Left ventricle myocardium inferior (tissue), 1 donor: ENCODE data around the gene HCAR2. TPM values are rescaled to one million over a fixed set of nuclear protein-coding genes. Genes with fewer than 3 reads are reported as not detected.
A peak's percentile ranks its signal among the peaks of the same experiment; 100 is the strongest.

Experiments
- DNase-seq: peaks from one replicate; pipeline ENCODE4 v3.0.0-alpha.2; 2020
- H3K27ac ChIP-seq: fragments of 200-600 bp; replicated peaks from 2 replicates; pipeline ENCODE4 v1.8.0; 2021
- H3K27me3 ChIP-seq: fragments of 200-600 bp; 2 replicates; pipeline ENCODE4 v1.8.0; 2021; ENCODE audit warnings: low read depth
- H3K36me3 ChIP-seq: fragments of 200-600 bp; 2 replicates; pipeline ENCODE4 v1.8.0; 2021
- H3K4me1 ChIP-seq: fragments of 200-600 bp; 2 replicates; pipeline ENCODE4 v1.8.0; 2021
- H3K4me3 ChIP-seq: fragments of 200-600 bp; 2 replicates; pipeline ENCODE4 v1.8.0; 2021; ENCODE audit warnings: mild to moderate bottlenecking, moderate library complexity
- H3K9me3 ChIP-seq: fragments of 200-600 bp; replicated peaks from 2 replicates; pipeline ENCODE4 v1.8.0; 2021
- CTCF ChIP-seq: fragments of 200-600 bp; IDR thresholded peaks from 2 replicates; pipeline ENCODE4 v1.8.0; 2021; ENCODE audit warnings: antibody characterized with exemption, mild to moderate bottlenecking, borderline replicate concordance
- intact Hi-C: fragments of 100-400 bp; cut with micrococcal nuclease; formaldehyde crosslinking; loops from one replicate; pipeline ENCODE4 v1.11.0; 2022
- total RNA-seq: library from RNA; stranded (reverse); fragmentation: NEBNext Ultra II Directional; extraction: Animal tissue kit (Norgen Biotek cat#: 25700); gene quantifications from one replicate; pipeline ENCODE4 v1.2.1, GENCODE V29; 2021
- donor health status: DM: no; HTN: yes; CAD: no; lungs with severe emphysema.

The HCAR2 gene
- total RNA-seq, 1 donor from 2014 or later, result 0.14 TPM

- TF ChIP-seq CTCF, result no peak
- H3K4me3 ChIP-seq, result peak within 1 kb of the TSS; percentile 51
- H3K36me3 ChIP-seq, result no peaks in the 10 kb centered on the region
- peaks cover 22% of the 10 kb centered on the region for H3K27me3 ChIP-seq
- DNase-seq, result no peak
- no peaks in the 10 kb centered on the region for H3K4me1 ChIP-seq
- H3K27ac ChIP-seq, result no peak within 1 kb of the TSS
- H3K9me3 ChIP-seq, result no peaks in the 10 kb centered on the region
- intact Hi-C loops, result no loop called here
Observed at GRCh38 chr12:122730215-122731014, 27.3 kb upstream of the HCAR2 start, which contains the start of gene HCAR1. HCAR1 (minus strand) TSS chr12:122730844; CDS start chr12:122730339, 505 bp downstream.

- Histone ChIP-seq H3K27me3 (peaks cover 22% of the 10 kb centered on the region), H3K4me3 (peak overlapping the region; percentile 51), H3K9me3 (no peaks in the 10 kb centered on the region), H3K36me3 (no peaks in the 10 kb centered on the region), H3K27ac (no peak overlapping the region), H3K4me1 (no peaks in the 10 kb centered on the region)
- DNase-seq, result no peak
- intact Hi-C loops, result no loop called here
- TF ChIP-seq CTCF, result no peak
Observed at GRCh38 chr12:122729583-122730214, 26.5 kb upstream of the HCAR2 start.

- intact Hi-C loops, result no loop called here
- H3K4me1 ChIP-seq, result no peaks in the 10 kb centered on the region
- no peaks in the 10 kb centered on the region for H3K36me3 ChIP-seq
- H3K27me3 ChIP-seq, result peaks cover 18% of the 10 kb centered on the region
- no peak for DNase-seq
- H3K4me3 ChIP-seq, result no peak overlapping the region
- no peak overlapping the region for H3K27ac ChIP-seq
- no peaks in the 10 kb centered on the region for H3K9me3 ChIP-seq
- TF ChIP-seq CTCF, result no peak
Observed at GRCh38 chr12:122726080-122726558, 23.0 kb upstream of the HCAR2 start.

GRCh38 chr12:122725452-122726079, 22.4 kb upstream of the HCAR2 start:
- Histone ChIP-seq H3K9me3 (no peaks in the 10 kb centered on the region), H3K4me1 (no peaks in the 10 kb centered on the region), H3K27me3 (peaks cover 12% of the 10 kb centered on the region), H3K4me3 (no peak overlapping the region), H3K36me3 (no peaks in the 10 kb centered on the region), H3K27ac (no peak overlapping the region)
- DNase-seq, result no peak
- intact Hi-C loops, result no loop called here
- TF ChIP-seq CTCF, result no peak

- no peak for TF ChIP-seq CTCF
- Histone ChIP-seq H3K36me3 (no peaks in the 10 kb centered on the region), H3K9me3 (no peaks in the 10 kb centered on the region), H3K27me3 (peaks cover 4% of the 10 kb centered on the region), H3K4me1 (no peaks in the 10 kb centered on the region), H3K27ac (no peak overlapping the region), H3K4me3 (no peak overlapping the region)
- intact Hi-C loops, result no loop called here
- DNase-seq, result no peak
Observed at GRCh38 chr12:122724641-122725243, 21.6 kb upstream of the HCAR2 start.
